ENCODE measurements around the gene ALS2CL.

DNA sequence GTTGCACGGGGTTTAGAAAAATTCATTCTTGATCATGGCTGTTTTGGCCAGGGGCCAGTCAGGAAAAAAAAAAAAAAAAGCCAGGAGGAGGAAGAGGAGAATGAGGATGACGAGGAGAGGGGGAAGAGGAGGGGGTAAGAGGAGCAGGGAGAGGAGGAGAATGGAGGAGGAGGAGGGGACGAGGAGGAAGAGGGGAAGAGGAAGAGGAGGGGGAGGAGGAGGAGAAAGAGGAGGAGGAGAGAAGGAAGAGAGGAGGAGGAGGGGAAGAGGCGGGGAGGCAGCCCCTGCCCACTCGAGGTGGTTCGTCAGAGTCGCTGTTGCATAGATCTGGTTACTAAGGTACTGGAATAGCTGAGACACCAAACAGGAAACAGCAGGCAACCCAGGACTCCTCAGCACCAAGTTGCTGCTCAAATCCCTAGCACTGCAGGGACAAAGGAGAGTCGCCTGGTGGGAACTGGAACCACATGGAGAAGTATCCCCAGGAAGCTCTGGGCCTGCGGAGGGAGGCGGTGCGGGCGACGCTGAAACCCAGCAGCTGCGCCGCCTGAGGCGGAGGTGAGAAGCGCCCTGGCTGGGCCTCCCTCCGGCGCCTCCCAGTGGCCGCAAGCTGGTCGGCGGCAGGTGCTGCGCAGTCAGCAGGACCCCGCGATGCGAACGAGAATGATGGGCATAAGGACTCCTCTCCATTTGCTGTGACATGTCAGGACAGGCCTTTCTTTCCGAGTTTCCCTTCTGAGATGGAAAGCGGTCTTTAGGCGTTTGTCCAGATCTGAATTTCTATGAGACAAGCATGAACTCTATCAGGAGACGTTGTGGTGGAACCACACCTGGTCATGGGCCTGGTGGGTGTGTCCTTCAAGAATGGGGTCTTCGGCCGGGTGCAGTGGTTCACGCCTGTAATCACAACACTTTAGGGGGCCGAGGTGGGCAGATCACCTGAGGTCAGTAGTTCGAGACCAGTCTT is 63.6 kb downstream of the ALS2CL start:
- TF ChIP-seq POLR2AphosphoS5 (IDR thresholded peaks at IDR 0.05; ENCODE audit: low read depth, low read length) = no peak
- no peak for TF ChIP-seq TAF1 (IDR thresholded peaks at IDR 0.05; ENCODE audit: borderline replicate concordance, low read depth, low read length)
- TF ChIP-seq POLR2A (IDR thresholded peaks at IDR 0.05; ENCODE audit: low read depth, low read length) = no peak

Data from GM12892 (cell line).